Measurements from ENCODE around the gene PHLDA1.

Gene PHLDA1

GRCh38 chr12:76031414-76032042 is at the start of gene PHLDA1:
PHLDA1 (minus strand) TSS chr12:76031776.
- TF ChIP-seq GATA3 (IDR thresholded peaks at IDR 0.05; ENCODE audit: low read depth, low read length) (no peak), GATA2 (IDR thresholded peaks at IDR 0.05; ENCODE audit: low read depth, low read length) (no peak)

DNA sequence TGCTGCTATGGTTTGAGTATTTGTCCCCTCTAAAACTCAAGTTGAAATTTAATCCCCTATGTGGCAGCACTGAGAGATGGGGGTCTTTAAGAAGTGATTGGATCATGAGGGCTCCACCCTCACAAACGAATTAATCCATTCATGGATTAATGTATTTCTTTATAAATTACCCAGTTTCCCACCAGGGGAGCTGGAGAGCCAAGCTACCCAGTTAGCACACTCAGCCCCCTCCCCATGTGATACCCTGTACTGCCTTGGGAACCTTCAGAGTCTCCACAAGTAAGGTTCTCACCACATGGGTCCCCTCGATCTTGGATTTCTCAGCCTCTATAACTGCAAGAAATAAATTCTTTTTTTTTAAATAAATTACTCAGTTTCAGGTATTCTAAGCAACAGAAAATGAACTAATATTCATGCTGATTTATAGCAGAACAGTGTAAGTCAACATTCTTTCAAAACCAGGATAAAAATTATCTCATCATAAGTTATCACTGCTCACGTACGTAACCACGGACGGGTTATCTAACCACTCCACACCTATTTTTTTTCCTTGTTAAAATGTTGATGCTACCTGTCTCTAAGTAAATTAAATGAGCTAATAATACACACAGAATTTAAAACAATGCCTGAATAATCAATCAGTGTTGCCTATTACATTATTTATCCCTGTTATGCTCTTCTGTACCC is 49.3 kb upstream of the PHLDA1 start:
- TF ChIP-seq GATA2 (IDR thresholded peaks at IDR 0.05; ENCODE audit: low read depth, low read length) = no peak
- TF ChIP-seq GATA3 (IDR thresholded peaks at IDR 0.05; ENCODE audit: low read depth, low read length) = no peak

- TF ChIP-seq GATA2 (IDR thresholded peaks at IDR 0.05; ENCODE audit: low read depth, low read length) (no peak), GATA3 (IDR thresholded peaks at IDR 0.05; ENCODE audit: low read depth, low read length) (no peak)
These were observed 48.6 kb upstream of the PHLDA1 start for GRCh38 chr12:76080017-76080728.

- TF ChIP-seq GATA3 (IDR thresholded peaks at IDR 0.05; ENCODE audit: low read depth, low read length) (no peak), GATA2 (IDR thresholded peaks at IDR 0.05; ENCODE audit: low read depth, low read length) (no peak)
These were observed 47.2 kb upstream of the PHLDA1 start for GRCh38 chr12:76078748-76079147.

- TF ChIP-seq GATA3 (IDR thresholded peaks at IDR 0.05; ENCODE audit: low read depth, low read length) (no peak), GATA2 (IDR thresholded peaks at IDR 0.05; ENCODE audit: low read depth, low read length) (no peak)
These were observed 43.9 kb upstream of the PHLDA1 start for GRCh38 chr12:76075448-76075847.

DNA sequence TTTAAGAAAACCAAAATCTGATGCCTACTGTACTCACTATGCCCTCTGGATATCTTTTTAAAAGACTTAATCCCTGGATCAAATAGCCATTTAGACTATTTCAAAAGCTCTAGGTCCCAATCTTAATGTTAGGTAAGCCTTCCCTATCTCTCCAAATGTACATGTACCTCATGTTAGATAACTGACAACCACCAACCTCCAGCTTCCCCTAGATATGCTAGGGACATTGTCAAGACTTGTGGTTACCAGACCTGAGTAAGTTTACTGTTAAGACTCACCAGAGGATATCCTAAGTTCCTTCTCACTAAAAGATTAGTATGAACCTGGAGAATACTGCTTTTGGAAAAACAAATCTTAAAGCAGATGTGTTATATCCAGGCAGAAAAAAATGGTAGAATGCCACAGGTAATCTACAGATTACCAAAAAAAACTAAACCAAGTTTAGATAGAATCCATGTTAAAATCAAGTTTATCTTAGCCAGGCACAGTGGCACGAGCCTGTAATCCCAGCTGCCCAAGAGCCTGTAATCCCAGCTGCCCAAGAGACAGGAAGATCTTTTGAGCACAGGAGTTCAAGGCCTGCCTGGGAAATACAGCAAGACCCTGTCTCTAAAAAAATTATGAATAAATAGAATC is 43.2 kb upstream of the PHLDA1 start:
- TF ChIP-seq GATA2 (IDR thresholded peaks at IDR 0.05; ENCODE audit: low read depth, low read length) = no peak
- TF ChIP-seq GATA3 (IDR thresholded peaks at IDR 0.05; ENCODE audit: low read depth, low read length) = no peak

- TF ChIP-seq GATA3 (IDR thresholded peaks at IDR 0.05; ENCODE audit: low read depth, low read length) (no peak), GATA2 (IDR thresholded peaks at IDR 0.05; ENCODE audit: low read depth, low read length) (no peak)
These were observed 42.0 kb upstream of the PHLDA1 start for GRCh38 chr12:76073561-76073960.

DNA sequence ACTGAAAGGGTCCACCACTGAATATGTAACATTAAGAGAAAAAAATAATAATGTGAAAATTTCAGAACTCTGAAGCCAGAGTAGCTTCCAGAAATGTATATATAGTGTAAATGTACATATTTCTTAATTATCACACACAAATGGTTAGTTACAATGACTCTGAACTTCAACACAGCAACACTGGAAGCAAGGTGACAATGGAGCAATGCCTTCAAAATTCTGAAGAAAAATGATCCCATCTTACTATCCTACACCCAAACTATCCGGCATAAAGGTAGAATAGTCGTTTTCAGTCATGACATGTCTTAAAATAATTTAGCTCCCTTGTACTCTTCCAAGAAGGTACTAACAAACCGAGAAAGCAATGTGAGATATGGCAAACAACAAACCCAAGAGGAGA is 41.0 kb upstream of the PHLDA1 start:
- no peak for TF ChIP-seq GATA3 (IDR thresholded peaks at IDR 0.05; ENCODE audit: low read depth, low read length)
- TF ChIP-seq GATA2 (IDR thresholded peaks at IDR 0.05; ENCODE audit: low read depth, low read length) = no peak

- no peak for TF ChIP-seq GATA2 (IDR thresholded peaks at IDR 0.05; ENCODE audit: low read depth, low read length)
- no peak for TF ChIP-seq GATA3 (IDR thresholded peaks at IDR 0.05; ENCODE audit: low read depth, low read length)
These were observed 37.8 kb upstream of the PHLDA1 start for GRCh38 chr12:76069339-76069738.

- TF ChIP-seq GATA3 (IDR thresholded peaks at IDR 0.05; ENCODE audit: low read depth, low read length) = no peak
- TF ChIP-seq GATA2 (IDR thresholded peaks at IDR 0.05; ENCODE audit: low read depth, low read length) = no peak
These were observed 34.3 kb upstream of the PHLDA1 start for GRCh38 chr12:76065917-76066316.

DNA sequence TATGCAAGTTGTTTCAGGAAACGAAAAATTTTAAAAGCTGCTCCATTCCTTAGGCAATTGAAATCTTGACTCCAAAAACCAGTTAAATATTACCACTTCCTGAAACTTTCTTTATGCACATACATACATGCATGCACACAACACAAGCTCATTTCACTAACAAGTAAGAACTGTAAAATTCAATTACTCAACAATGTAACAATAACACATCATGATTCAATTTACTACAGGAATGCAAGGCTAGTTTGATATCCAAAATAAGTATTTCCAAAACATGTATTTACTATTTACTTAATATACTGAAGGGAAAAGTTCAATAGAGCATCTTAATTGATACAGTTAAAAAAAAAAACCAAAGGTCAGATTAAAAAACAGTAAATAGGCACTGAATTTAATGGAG is 33.3 kb upstream of the PHLDA1 start:
- TF ChIP-seq GATA3 (IDR thresholded peaks at IDR 0.05; ENCODE audit: low read depth, low read length) = no peak
- no peak for TF ChIP-seq GATA2 (IDR thresholded peaks at IDR 0.05; ENCODE audit: low read depth, low read length)

DNA sequence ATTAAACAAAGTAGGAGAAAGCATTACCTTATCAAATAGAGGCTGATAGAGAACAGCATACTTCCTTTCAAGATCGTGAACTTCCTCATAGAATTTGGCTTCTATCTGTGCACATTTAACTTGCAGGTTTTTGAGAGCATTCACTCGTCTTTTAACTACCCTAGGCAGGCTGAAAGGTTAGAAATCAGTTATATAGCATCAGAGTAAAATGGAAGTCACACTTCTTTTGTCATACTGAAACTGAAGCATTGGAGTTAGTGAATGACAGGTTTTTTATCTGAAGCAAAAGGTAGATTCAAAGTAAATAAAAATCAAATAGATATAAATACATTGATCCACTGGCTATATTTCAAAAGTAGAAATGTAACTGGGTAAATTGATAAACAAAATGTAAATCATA is 28.5 kb upstream of the PHLDA1 start:
- TF ChIP-seq GATA2 (IDR thresholded peaks at IDR 0.05; ENCODE audit: low read depth, low read length) = no peak
- no peak for TF ChIP-seq GATA3 (IDR thresholded peaks at IDR 0.05; ENCODE audit: low read depth, low read length)

GRCh38 chr12:76057326-76057725 is 25.8 kb upstream of the PHLDA1 start:
- TF ChIP-seq GATA3 (IDR thresholded peaks at IDR 0.05; ENCODE audit: low read depth, low read length) = no peak

DNA sequence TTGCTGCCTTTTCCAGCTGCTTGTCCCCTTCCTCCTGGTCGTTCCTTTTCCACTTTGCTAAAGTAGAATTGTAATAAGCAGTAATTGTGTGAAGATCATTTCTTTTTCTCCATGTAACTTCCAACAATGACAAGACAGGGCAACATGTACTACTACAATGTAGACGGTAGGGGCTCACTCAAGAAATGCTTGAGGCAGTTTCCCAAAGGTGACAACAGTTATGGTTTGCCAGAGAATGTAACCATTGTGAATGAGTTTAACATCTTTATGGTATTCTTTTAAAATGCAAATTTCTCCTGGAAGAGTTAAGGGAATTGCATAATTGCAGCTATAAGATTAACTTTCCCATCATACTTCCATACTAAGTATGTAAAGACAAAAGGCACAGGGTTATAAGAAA is 23.8 kb upstream of the PHLDA1 start:
- TF ChIP-seq GATA2 (IDR thresholded peaks at IDR 0.05; ENCODE audit: low read depth, low read length) (no peak), GATA3 (IDR thresholded peaks at IDR 0.05; ENCODE audit: low read depth, low read length) (no peak)
